ENCODE measurements around the gene FAM107A.

DNA sequence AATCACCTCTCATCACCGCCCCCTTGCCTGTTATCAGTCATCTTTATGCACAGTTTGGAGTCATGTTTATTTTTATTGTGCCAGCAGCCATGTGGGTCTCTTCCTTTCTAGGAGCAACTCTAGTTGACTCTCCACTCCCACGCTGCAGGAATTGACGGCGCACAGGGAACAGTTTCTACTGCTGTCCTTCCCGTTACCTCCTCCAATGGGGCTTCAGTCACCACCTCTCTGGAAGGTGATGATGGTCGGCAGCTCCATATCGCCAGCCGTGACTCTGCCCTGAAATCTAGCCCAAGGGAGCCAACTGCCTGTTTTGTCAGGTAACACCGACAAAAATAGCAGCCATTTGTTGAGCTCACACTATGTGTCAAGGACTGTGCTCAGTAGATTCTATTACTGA, 35.6 kb upstream of the FAM107A start:
- TF ChIP-seq, protein P1, sequence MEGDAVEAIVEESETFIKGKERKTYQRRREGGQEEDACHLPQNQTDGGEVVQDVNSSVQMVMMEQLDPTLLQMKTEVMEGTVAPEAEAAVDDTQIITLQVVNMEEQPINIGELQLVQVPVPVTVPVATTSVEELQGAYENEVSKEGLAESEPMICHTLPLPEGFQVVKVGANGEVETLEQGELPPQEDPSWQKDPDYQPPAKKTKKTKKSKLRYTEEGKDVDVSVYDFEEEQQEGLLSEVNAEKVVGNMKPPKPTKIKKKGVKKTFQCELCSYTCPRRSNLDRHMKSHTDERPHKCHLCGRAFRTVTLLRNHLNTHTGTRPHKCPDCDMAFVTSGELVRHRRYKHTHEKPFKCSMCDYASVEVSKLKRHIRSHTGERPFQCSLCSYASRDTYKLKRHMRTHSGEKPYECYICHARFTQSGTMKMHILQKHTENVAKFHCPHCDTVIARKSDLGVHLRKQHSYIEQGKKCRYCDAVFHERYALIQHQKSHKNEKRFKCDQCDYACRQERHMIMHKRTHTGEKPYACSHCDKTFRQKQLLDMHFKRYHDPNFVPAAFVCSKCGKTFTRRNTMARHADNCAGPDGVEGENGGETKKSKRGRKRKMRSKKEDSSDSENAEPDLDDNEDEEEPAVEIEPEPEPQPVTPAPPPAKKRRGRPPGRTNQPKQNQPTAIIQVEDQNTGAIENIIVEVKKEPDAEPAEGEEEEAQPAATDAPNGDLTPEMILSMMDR (IDR thresholded peaks at IDR 0.05; ENCODE audit: low read depth, low read length) = no peak
- TF ChIP-seq POLR2A (IDR thresholded peaks at IDR 0.05; ENCODE audit: extremely low read depth, insufficient read length) (no peak), MAX (IDR thresholded peaks at IDR 0.05; ENCODE audit: low read depth, low read length) (no peak)

All from NB4 (cell line).